Right lobe of liver (tissue), 6 donors: ENCODE data around the gene SUPT4H1. TPM values are rescaled to one million over a fixed set of nuclear protein-coding genes. Genes with fewer than 3 reads are reported as not detected.

Experiments used
- ATAC-seq, 4 donors: fragments of 200-7000 bp; cut with Tn5 transposase; one replicate each; pipeline ENCODE4 v1.9.1; 2020; ENCODE audit warnings: mild to moderate bottlenecking in 4 of 4, moderate library complexity in 4 of 4
- DNase-seq, 3 donors: peaks; one replicate each; pipeline ENCODE4 v3.0.0-alpha.2; 2020
- H3K27ac ChIP-seq, 3 donors: fragments of 200-600 bp; one replicate each; pipeline ENCODE4 v1.8.0; 2022
- H3K27me3 ChIP-seq, 2 donors: fragments of 200-600 bp; one replicate each; pipeline ENCODE4 v1.8.0; 2022
- H3K36me3 ChIP-seq, 4 donors: fragments of 200-600 bp; sonication (generic) in 1 of 4; one replicate each; pipeline versions ENCODE4 v1.5.1 to v1.8.0; 2017 to 2022; ENCODE audit warnings: control low read depth in 1 of 4
- H3K4me1 ChIP-seq, 4 donors: fragments of 200-600 bp; sonication (generic) in 1 of 4; one replicate each; pipeline versions ENCODE4 v1.5.1 to v1.8.0; 2017 to 2022; ENCODE audit warnings: control low read depth in 1 of 4
- H3K4me3 ChIP-seq, 3 donors: fragments of 200-600 bp; one replicate each; pipeline ENCODE4 v1.8.0; 2022
- H3K9me3 ChIP-seq, 4 donors: fragments of 200-600 bp; sonication (generic) in 1 of 4; one replicate each; pipeline versions ENCODE4 v1.5.1 to v1.8.0; 2017 to 2022; ENCODE audit warnings: control low read depth in 1 of 4
- POLR2A ChIP-seq: fragments of 450-650 bp; IDR thresholded peaks from one replicate; pipeline ENCODE4 v1.6.1; 2017; ENCODE audit warnings: antibody characterized with exemption, mild to moderate bottlenecking
- WGBS: methylation state at CpG from one replicate; pipeline ENCODE4 v1.1.6; 2018; ENCODE audit warnings: low coverage, low lambda C conversion rate; ENCODE audit not compliant: insufficient coverage; ENCODE audit errors: missing lambda C conversion rate; 5-methylcytosine and 5-hydroxymethylcytosine counted together
- intact Hi-C, 2 donors: fragments of 100-400 bp; cut with DNase I; formaldehyde crosslinking; loops; one replicate each; pipeline versions ENCODE4 v1.11.2 to v1.14.1; 2022
- total RNA-seq, 6 experiments: library from RNA; depleted of rRNA in 2 of 6; stranded (reverse); fragments of >200 nt in 2 of 6; fragmentation: NEBNext Ultra II Directional in 3 of 6; extraction: Animal tissue kit (Norgen Biotek cat#: 25700) in 3 of 6; gene quantifications; one replicate each; pipeline versions ENCODE4 v1.1.0 to v1.2.4, GENCODE V29; 2016 to 2023
- TF ChIP-seq, protein P1 (sequence below), 4 donors: fragments of 200-600 bp in 3 of 4; fragments of 450-650 bp in 1 of 4; IDR thresholded peaks; one replicate each; pipeline versions ENCODE4 v1.5.1 to v1.8.0; 2016 to 2022; ENCODE audit warnings: antibody characterized with exemption in 4 of 4, mild to moderate bottlenecking in 2 of 4
- donor health status: DM: no; HTN: yes; CAD: no.
- donor health status: DM: no; HTN: no; CAD: no.
- donor health status: DM: no; HTN: no; CAD: no.
- donor health status: DM: no; HTN: yes; CAD: no.
- donor health status: DM: no; HTN: yes; CAD: no.

Gene SUPT4H1
- total RNA-seq, 6 experiments from 2014 or later, result 24.8 to 50.9 (median 37.0) TPM

DNA sequence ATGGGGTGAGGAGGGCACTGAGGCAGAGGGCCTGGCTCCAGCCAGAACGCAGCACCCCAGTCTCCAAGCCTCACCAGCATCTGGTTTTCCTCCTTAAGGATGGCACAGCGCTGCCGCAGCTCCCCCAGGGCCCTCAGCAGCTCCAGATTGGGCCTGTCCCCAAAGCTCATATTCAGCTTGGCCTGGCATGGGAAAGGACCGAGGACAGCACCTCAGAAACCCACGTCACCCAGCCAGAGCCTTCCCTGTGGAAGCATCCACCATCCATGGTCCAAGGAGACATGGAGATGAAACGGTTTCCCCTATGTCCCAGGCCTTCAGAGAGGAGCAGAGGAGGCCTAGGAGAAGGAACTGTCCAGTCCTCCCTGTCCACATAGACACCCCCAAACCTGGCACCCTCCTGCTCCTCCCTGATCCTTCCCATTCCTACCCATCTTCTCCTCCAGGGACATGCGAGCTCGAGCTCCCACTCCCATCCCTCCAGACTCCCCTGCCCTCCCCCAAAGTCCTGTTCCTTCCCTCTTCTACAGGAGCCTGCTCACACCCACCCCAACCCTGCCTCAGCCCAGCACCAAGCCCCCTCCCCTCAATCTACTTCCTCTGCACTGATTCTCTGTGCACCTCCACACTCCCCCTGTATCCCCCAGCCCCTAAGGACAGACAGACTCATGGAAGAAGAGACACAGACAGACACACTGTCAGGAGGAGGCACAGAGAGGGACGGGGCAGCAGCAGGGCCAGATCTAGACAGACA, 25.2 kb downstream of the SUPT4H1 start:
- Histone ChIP-seq H3K27ac (no peak overlapping the region), H3K9me3 (no peaks in the 10 kb centered on the region), H3K27me3 (no peaks in the 10 kb centered on the region), H3K4me3 (no peak overlapping the region), H3K36me3 (no peaks in the 10 kb centered on the region), H3K4me1 (peaks cover 0 to 4% (median 0%) of the 10 kb centered on the region in 4 donors)
- DNase-seq (peak in 1 of 3 donors; percentile 37), ATAC-seq (no peak)
- intact Hi-C loops, result loop anchor here in 1 of 2 donors (10.0 kb wide), 1 partner anchor 48 kb away; no protein-coding TSS in a partner anchor
- 52% methylated on average over 4 of the region's 9 CpGs for WGBS
- TF ChIP-seq, protein P1, sequence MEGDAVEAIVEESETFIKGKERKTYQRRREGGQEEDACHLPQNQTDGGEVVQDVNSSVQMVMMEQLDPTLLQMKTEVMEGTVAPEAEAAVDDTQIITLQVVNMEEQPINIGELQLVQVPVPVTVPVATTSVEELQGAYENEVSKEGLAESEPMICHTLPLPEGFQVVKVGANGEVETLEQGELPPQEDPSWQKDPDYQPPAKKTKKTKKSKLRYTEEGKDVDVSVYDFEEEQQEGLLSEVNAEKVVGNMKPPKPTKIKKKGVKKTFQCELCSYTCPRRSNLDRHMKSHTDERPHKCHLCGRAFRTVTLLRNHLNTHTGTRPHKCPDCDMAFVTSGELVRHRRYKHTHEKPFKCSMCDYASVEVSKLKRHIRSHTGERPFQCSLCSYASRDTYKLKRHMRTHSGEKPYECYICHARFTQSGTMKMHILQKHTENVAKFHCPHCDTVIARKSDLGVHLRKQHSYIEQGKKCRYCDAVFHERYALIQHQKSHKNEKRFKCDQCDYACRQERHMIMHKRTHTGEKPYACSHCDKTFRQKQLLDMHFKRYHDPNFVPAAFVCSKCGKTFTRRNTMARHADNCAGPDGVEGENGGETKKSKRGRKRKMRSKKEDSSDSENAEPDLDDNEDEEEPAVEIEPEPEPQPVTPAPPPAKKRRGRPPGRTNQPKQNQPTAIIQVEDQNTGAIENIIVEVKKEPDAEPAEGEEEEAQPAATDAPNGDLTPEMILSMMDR (IDR thresholded peaks at IDR 0.05), result no peak
- no peak for TF ChIP-seq POLR2A

DNA sequence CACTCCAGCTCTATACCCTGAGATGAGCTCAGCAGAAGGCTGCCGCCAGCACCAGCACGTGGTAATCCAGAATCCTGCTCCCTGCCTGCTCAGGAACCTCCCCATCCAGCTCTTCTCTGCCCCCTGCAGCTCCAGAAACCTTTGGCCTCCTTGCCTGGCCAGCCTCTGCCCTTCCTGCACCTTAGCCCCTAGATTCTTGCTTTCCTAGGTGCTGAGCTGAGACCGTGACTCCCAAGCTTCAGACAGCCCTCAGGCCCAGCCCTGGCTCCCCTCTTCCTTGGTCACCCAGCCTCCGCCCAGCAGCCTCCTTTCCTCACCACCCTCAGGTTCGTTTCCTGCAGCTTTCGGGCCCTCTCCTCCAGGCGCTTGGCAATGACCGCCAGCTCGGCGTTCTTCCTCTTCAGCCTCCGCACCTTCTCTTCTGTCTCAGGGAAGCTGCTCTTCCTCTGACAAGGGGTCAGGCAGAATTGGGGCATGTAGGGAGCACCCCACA, 26.0 kb downstream of the SUPT4H1 start:
- peak in 1 of 3 donors; percentile 52 for DNase-seq
- WGBS, result 61% methylated on average over 3 of the region's 11 CpGs
- H3K27ac ChIP-seq, result no peak overlapping the region

GRCh38 chr17:58325289-58325726, 26.7 kb downstream of the SUPT4H1 start:
- Histone ChIP-seq H3K9me3 (no peaks in the 10 kb centered on the region), H3K27me3 (no peaks in the 10 kb centered on the region), H3K4me3 (no peak overlapping the region), H3K36me3 (no peaks in the 10 kb centered on the region), H3K27ac (no peak overlapping the region), H3K4me1 (peaks cover 0 to 4% (median 0%) of the 10 kb centered on the region in 4 donors)
- intact Hi-C loops, result loop anchor here in 1 of 2 donors (10.0 kb wide), 1 partner anchor 49 kb away; no protein-coding TSS in a partner anchor
- DNase-seq (peak in 1 of 3 donors; percentile 56), ATAC-seq (no peak)
- TF ChIP-seq, protein P1 (IDR thresholded peaks at IDR 0.05), result no peak
- TF ChIP-seq POLR2A, result no peak
- WGBS, result 7% methylated on average over 2 of the region's 11 CpGs

More for the DNA sequence above, 26.0 kb downstream of the SUPT4H1 start:
- no peak overlapping the region for H3K4me3 ChIP-seq
- intact Hi-C loops, result loop anchor here in 1 of 2 donors (10.0 kb wide), 1 partner anchor 49 kb away; no protein-coding TSS in a partner anchor
- no peak for ATAC-seq
- TF ChIP-seq, protein P1 (IDR thresholded peaks at IDR 0.05), result no peak
- TF ChIP-seq POLR2A, result no peak
- H3K9me3 ChIP-seq, result no peaks in the 10 kb centered on the region
- H3K4me1 ChIP-seq, result peaks cover 0 to 4% (median 0%) of the 10 kb centered on the region in 4 donors
- H3K27me3 ChIP-seq, result no peaks in the 10 kb centered on the region
- no peaks in the 10 kb centered on the region for H3K36me3 ChIP-seq

- TF ChIP-seq POLR2A, result no peak
- TF ChIP-seq, protein P1 (IDR thresholded peaks at IDR 0.05), result no peak
- Histone ChIP-seq H3K4me3 (peak overlapping the region; percentile 35 to 77 (median 69)), H3K27me3 (no peaks in the 10 kb centered on the region), H3K36me3 (no peaks in the 10 kb centered on the region), H3K4me1 (peaks cover 0 to 4% (median 0%) of the 10 kb centered on the region in 4 donors), H3K9me3 (no peaks in the 10 kb centered on the region), H3K27ac (no peak overlapping the region)
- intact Hi-C loops, result loop anchor here in 1 of 2 donors (10.0 kb wide), 1 partner anchor 50 kb away; no protein-coding TSS in a partner anchor
- ATAC-seq (peak; percentile 69 to 80 (median 75)), DNase-seq (peak in 2 of 3 donors; percentile 48 to 62)
- 12% methylated on average over 5 of the region's 66 CpGs for WGBS
These were observed 27.4 kb downstream of the SUPT4H1 start for GRCh38 chr17:58324409-58325288.
